Omental fat pad (tissue), 4 donors: ENCODE measurements around the gene UTS2. TPM values are rescaled to one million over a fixed set of nuclear protein-coding genes. Genes with fewer than 3 reads are reported as not detected.

ENCODE experiments used
- ATAC-seq: fragments of 150-250 bp; one replicate; pipeline ENCODE4 v1.9.1; 2016; ENCODE audit warnings: mild to moderate bottlenecking, moderate library complexity; ENCODE audit not compliant: low FRiP score
- DNase-seq: peaks from one replicate; pipeline ENCODE4 v3.0.0-alpha.2; 2019; ENCODE audit warnings: low spot score
- CTCF ChIP-seq, 3 donors: fragments of 450-650 bp; IDR thresholded peaks; one replicate each; pipeline ENCODE4 v1.5.1; 2016 to 2017; ENCODE audit warnings: antibody characterized with exemption in 3 of 3, mild to moderate bottlenecking in 3 of 3, moderate library complexity in 2 of 3
- total RNA-seq, 4 donors: library from RNA; depleted of rRNA; stranded (reverse); fragments of >200 nt; gene quantifications; one replicate each; pipeline ENCODE4 v1.1.0, GENCODE V29; 2016

The UTS2 gene, protein sequence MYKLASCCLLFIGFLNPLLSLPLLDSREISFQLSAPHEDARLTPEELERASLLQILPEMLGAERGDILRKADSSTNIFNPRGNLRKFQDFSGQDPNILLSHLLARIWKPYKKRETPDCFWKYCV
- under 1 TPM in 1 of 4 donors, not detected in 3; 0.65 TPM for total RNA-seq

- DNase-seq (no peak), ATAC-seq (no peak)
- no peak for TF ChIP-seq CTCF (IDR thresholded peaks at IDR 0.05)
Measured at GRCh38 chr1:7852804-7853683, at the start of gene UTS2. Gene UTS2, minus strand, starts transcription at chr1:7853065. Its CDS starts 62 bp downstream, at chr1:7853003.

DNA sequence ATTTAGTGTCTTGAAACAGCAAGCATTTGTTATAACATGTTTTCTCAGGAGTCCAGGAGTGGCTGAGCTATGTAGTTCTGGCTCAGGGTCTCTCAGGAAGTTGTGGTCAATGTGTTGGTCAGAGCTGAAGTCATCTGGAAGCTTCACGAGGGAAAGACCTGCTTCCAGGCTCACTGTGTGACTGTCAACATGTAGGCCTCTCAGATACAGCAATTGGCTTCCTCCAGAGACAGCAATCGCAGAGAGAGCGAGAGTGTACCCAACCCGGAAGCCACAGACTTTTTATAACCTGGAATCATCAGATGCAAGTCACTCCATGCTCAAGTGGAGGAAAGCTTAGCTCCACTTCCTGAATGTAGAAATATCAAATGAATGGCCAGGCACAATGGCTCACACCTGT lies 46.9 kb upstream of the UTS2 start:
- TF ChIP-seq CTCF (IDR thresholded peaks at IDR 0.05) = no peak
- DNase-seq (no peak), ATAC-seq (no peak)

- no peak for DNase-seq
- no peak for ATAC-seq
- TF ChIP-seq CTCF (IDR thresholded peaks at IDR 0.05) = no peak
Measured at GRCh38 chr1:7898962-7899361, 46.1 kb upstream of the UTS2 start.

- ATAC-seq (no peak), DNase-seq (no peak)
- no peak for TF ChIP-seq CTCF (IDR thresholded peaks at IDR 0.05)
Measured at GRCh38 chr1:7896994-7897393, 44.1 kb upstream of the UTS2 start.

- ATAC-seq (peak; percentile 94), DNase-seq (no peak)
- no peak for TF ChIP-seq CTCF (IDR thresholded peaks at IDR 0.05)
Measured at GRCh38 chr1:7893529-7894180, 40.8 kb upstream of the UTS2 start.

DNA sequence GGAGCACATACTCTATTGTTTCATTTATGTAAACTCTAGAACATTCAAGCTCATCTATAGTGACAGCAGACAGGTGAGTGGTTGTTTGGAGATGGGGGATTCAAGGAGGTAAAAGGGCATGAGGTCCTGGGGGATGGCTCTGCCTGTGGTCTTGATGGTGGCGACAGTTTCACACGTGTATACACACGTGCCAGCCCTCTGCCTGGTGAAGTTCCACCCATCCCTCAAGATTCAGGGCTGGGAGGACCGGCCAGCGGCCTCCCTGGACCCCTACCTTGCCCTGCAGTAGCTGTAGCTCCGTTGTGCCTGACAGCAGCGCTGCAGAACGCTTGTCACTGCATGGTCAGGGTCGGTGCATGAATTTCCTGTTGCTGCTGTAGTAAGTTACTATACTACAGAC lies 38.9 kb upstream of the UTS2 start:
- DNase-seq = no peak
- TF ChIP-seq CTCF (IDR thresholded peaks at IDR 0.05) = no peak
- ATAC-seq = no peak
